Measurements from ENCODE around the gene MOB3C. TPM values are rescaled to one million over a fixed set of nuclear protein-coding genes. Genes with fewer than 3 reads are reported as not detected.

Gene MOB3C
- total RNA-seq, 2 experiments from 2014 or later, result 6.3 to 8.7 TPM

DNA sequence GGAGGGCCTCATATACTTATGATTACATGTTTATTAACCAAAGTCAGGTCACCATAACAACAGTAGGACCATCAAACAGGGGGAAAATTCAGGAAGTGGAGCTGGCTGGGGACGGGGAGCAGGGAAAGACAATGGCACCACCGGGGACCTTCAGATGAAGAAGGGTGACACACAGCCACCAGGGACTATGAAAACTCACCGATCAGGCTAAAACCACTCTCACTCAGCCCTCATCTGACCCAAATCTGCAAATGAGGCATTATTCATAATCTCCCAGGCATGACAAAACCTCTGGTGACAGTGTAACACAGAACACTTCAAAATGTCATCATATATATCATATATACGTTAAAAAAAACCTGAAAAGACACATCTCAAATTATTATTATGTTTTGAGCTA, 23.8 kb downstream of the MOB3C start:
- peaks cover 43% of the 10 kb centered on the region for H3K36me3 Mint-ChIP-seq (ENCODE audit: low read depth)
- DNase-seq (no peak), ATAC-seq (no peak)
- H3K27me3 Mint-ChIP-seq, result no peaks in the 10 kb centered on the region
- peaks cover 19% of the 10 kb centered on the region for H3K4me1 Mint-ChIP-seq (ENCODE audit: low read depth)
- TF ChIP-seq, protein P1, sequence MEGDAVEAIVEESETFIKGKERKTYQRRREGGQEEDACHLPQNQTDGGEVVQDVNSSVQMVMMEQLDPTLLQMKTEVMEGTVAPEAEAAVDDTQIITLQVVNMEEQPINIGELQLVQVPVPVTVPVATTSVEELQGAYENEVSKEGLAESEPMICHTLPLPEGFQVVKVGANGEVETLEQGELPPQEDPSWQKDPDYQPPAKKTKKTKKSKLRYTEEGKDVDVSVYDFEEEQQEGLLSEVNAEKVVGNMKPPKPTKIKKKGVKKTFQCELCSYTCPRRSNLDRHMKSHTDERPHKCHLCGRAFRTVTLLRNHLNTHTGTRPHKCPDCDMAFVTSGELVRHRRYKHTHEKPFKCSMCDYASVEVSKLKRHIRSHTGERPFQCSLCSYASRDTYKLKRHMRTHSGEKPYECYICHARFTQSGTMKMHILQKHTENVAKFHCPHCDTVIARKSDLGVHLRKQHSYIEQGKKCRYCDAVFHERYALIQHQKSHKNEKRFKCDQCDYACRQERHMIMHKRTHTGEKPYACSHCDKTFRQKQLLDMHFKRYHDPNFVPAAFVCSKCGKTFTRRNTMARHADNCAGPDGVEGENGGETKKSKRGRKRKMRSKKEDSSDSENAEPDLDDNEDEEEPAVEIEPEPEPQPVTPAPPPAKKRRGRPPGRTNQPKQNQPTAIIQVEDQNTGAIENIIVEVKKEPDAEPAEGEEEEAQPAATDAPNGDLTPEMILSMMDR (IDR thresholded peaks at IDR 0.05), result no peak
- H3K9me3 Mint-ChIP-seq, result no peaks in the 10 kb centered on the region
- H3K4me3 Mint-ChIP-seq, result no peak overlapping the region
- ChIA-PET POLR2A (no interaction called here), CTCF (no interaction called here)
- no peak overlapping the region for H3K27ac Mint-ChIP-seq
- intact Hi-C loops (cut with micrococcal nuclease), result no loop called here

DNA sequence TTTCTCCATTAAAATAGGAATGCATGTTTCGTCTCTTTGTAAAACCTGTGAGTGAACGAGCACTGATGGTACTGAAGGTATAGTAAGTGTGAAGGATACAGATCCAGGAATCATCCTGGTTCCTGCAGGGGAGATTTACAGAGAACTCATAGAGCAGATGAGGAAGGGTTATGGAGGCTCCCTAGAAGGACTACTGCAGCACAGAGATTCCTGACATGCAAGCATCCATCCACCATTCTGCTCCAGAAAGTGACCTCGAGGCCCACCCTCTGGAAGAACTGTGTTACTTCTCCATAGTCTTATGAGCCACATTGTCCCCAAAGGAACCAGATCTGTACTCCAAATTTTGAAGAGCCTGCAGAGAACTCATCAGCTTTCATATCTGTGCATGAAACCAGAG, 27.1 kb downstream of the MOB3C start:
- POLR2A ChIA-PET, result interaction anchor here (0.7 to 2.3 kb wide), 4 partner anchors 8 to 26 kb away, joined by 3 to 6 read pairs (median 4); partner anchors contain the start of gene MKNK1
- H3K27ac Mint-ChIP-seq, result no peak overlapping the region
- peaks cover 42% of the 10 kb centered on the region for H3K36me3 Mint-ChIP-seq (ENCODE audit: low read depth)
- no peak for ATAC-seq
- CTCF ChIA-PET, result interaction anchor here (0.8 to 1.9 kb wide), 4 partner anchors 13 to 142 kb away, joined by 3 to 4 read pairs (median 3); no protein-coding TSS in a partner anchor
- H3K4me3 Mint-ChIP-seq, result no peak overlapping the region
- no peak for DNase-seq
- H3K9me3 Mint-ChIP-seq, result no peaks in the 10 kb centered on the region
- H3K27me3 Mint-ChIP-seq, result no peaks in the 10 kb centered on the region
- intact Hi-C loops (cut with micrococcal nuclease), result no loop called here
- TF ChIP-seq, protein P1 (IDR thresholded peaks at IDR 0.05), result no peak
- peaks cover 3% of the 10 kb centered on the region for H3K4me1 Mint-ChIP-seq (ENCODE audit: low read depth)

DNA sequence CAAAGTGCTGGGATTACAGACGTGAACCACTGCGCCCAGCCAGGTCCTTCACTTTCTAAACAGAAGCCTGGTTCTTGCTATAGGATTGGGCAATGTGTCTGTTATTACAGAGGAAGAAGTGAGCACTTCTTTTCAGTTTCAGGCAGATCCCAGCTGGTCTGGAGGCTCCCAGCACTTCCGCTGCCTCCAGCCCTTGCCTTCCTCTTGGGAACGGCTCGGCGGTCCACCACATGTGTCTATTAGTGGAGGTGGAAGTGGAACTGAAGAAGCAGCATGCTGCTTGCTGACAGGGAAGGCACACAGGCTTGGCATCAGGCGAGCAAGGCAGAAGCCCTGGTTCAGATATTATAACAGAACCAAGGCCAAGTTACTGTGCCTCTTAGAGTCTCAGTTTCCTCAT, 29.5 kb downstream of the MOB3C start:
- H3K36me3 Mint-ChIP-seq (ENCODE audit: low read depth), result peaks cover 42% of the 10 kb centered on the region
- H3K27me3 Mint-ChIP-seq, result no peaks in the 10 kb centered on the region
- no peak for ATAC-seq
- POLR2A ChIA-PET, result no interaction called here
- H3K4me1 Mint-ChIP-seq (ENCODE audit: low read depth), result peaks cover 15% of the 10 kb centered on the region
- no peak overlapping the region for H3K4me3 Mint-ChIP-seq
- TF ChIP-seq, protein P1 (IDR thresholded peaks at IDR 0.05), result no peak
- no peak overlapping the region for H3K27ac Mint-ChIP-seq
- intact Hi-C loops (cut with micrococcal nuclease), result no loop called here
- no peaks in the 10 kb centered on the region for H3K9me3 Mint-ChIP-seq
- CTCF ChIA-PET, result no interaction called here
- no peak for DNase-seq

DNA sequence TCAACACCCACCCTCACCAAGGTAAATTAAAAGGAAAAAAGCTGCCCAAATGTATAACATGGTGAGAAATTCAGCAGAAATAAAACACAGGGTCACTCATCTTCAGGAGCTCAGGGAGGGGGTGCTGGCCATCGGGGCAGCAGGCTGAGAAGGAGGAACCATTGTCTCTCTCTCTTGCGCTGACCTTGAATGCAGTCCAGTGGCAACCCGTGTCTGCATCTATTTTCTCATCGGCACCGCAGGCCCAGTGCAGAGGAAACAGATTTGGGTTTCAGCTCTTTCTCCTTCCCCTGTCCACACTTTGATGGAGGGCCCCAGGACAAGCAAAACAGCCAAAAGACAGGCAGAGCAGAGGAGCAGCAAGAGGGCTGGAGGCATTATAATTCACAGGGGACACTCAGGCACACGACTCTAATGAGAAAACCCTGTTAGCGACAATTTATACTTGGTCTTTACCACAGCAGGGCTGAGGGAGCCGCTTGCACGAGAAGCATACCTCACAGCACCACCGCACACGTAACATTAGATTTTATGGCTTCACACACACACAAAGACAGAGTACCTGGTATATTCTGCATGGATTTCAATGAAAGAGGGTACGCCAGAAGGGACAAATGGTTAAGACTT, 31.2 kb downstream of the MOB3C start:
- no peak for DNase-seq
- peaks cover 41% of the 10 kb centered on the region for H3K36me3 Mint-ChIP-seq (ENCODE audit: low read depth)

DNA sequence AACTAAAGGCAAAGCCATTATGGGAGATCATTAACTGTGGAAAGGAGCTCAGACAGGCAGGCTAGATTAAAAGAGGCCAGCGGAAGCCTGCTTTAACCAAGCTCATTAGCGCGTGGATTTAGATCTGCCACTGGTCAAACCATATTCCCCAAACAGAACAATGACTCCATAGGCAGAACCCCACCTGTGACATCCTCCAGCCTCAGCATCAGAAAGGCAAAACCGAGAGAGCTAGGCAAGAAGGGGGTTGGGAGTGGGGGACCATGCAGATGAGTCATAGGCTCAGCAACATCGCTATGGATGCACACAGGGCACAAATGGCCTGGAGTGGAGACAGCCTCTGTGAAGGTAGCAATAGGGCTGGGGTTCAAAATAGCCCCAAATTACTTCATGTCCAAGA, 33.1 kb downstream of the MOB3C start:
- no peak overlapping the region for H3K4me3 Mint-ChIP-seq
- TF ChIP-seq, protein P1 (IDR thresholded peaks at IDR 0.05), result no peak
- H3K27me3 Mint-ChIP-seq, result no peaks in the 10 kb centered on the region
- H3K4me1 Mint-ChIP-seq (ENCODE audit: low read depth), result peaks cover 31% of the 10 kb centered on the region
- H3K36me3 Mint-ChIP-seq (ENCODE audit: low read depth), result peaks cover 36% of the 10 kb centered on the region
- intact Hi-C loops (cut with micrococcal nuclease), result no loop called here
- no peaks in the 10 kb centered on the region for H3K9me3 Mint-ChIP-seq
- ChIA-PET POLR2A (interaction anchor here (1.0 to 1.9 kb wide), 2 partner anchors 18 to 20 kb away, joined by 5 to 6 read pairs; no protein-coding TSS in a partner anchor), CTCF (interaction anchor here (1.4 to 2.3 kb wide), 2 partner anchors 19 to 21 kb away, joined by 3 to 9 read pairs; partner anchors contain the start of gene MKNK1)
- DNase-seq (no peak), ATAC-seq (no peak)
- no peak overlapping the region for H3K27ac Mint-ChIP-seq

More for the DNA sequence above, 31.2 kb downstream of the MOB3C start:
- ChIA-PET CTCF (no interaction called here), POLR2A (interaction anchor here (1.0 kb wide), 1 partner anchor 14 kb away, joined by 3 read pairs; no protein-coding TSS in a partner anchor)
- ATAC-seq, result no peak
- Mint-ChIP-seq H3K4me3 (no peak overlapping the region), H3K9me3 (no peaks in the 10 kb centered on the region), H3K4me1 (ENCODE audit: low read depth) (peaks cover 27% of the 10 kb centered on the region), H3K27me3 (no peaks in the 10 kb centered on the region), H3K27ac (no peak overlapping the region)
- intact Hi-C loops (cut with micrococcal nuclease), result no loop called here
- TF ChIP-seq, protein P1 (IDR thresholded peaks at IDR 0.05), result no peak
